ENCODE data around the gene BTBD9.

BTBD9 gene

GRCh38 chr6:38176797-38177751 is 462.7 kb downstream of the BTBD9 start:
- H3K4me1 Mint-ChIP-seq (ENCODE audit: low read depth), result peaks cover 2% of the 10 kb centered on the region
- no peak overlapping the region for H3K27ac Mint-ChIP-seq
- no peaks in the 10 kb centered on the region for H3K9me3 Mint-ChIP-seq
- H3K27me3 Mint-ChIP-seq (ENCODE audit: low read depth), result no peaks in the 10 kb centered on the region
- H3K4me3 Mint-ChIP-seq, result no peak overlapping the region
- no peaks in the 10 kb centered on the region for H3K36me3 Mint-ChIP-seq (ENCODE audit: low read depth)

- no peak overlapping the region for H3K4me3 Mint-ChIP-seq
- no peaks in the 10 kb centered on the region for H3K9me3 Mint-ChIP-seq
- H3K36me3 Mint-ChIP-seq (ENCODE audit: low read depth), result no peaks in the 10 kb centered on the region
- no peak overlapping the region for H3K27ac Mint-ChIP-seq
- peaks cover 2% of the 10 kb centered on the region for H3K4me1 Mint-ChIP-seq (ENCODE audit: low read depth)
- no peaks in the 10 kb centered on the region for H3K27me3 Mint-ChIP-seq (ENCODE audit: low read depth)
Measured at GRCh38 chr6:38175786-38176185, 463.9 kb downstream of the BTBD9 start.

- no peak overlapping the region for H3K4me3 Mint-ChIP-seq
- no peak overlapping the region for H3K27ac Mint-ChIP-seq
- no peaks in the 10 kb centered on the region for H3K9me3 Mint-ChIP-seq
- no peaks in the 10 kb centered on the region for H3K27me3 Mint-ChIP-seq (ENCODE audit: low read depth)
- H3K4me1 Mint-ChIP-seq (ENCODE audit: low read depth), result peaks cover 2% of the 10 kb centered on the region
- H3K36me3 Mint-ChIP-seq (ENCODE audit: low read depth), result no peaks in the 10 kb centered on the region
Measured at GRCh38 chr6:38174806-38175495, 464.8 kb downstream of the BTBD9 start.

- H3K36me3 Mint-ChIP-seq (ENCODE audit: low read depth), result no peaks in the 10 kb centered on the region
- no peak overlapping the region for H3K27ac Mint-ChIP-seq
- H3K4me3 Mint-ChIP-seq, result no peak overlapping the region
- peaks cover 2% of the 10 kb centered on the region for H3K4me1 Mint-ChIP-seq (ENCODE audit: low read depth)
- H3K9me3 Mint-ChIP-seq, result no peaks in the 10 kb centered on the region
- no peaks in the 10 kb centered on the region for H3K27me3 Mint-ChIP-seq (ENCODE audit: low read depth)
Measured at GRCh38 chr6:38174315-38174714, 465.4 kb downstream of the BTBD9 start.

- Mint-ChIP-seq H3K36me3 (ENCODE audit: low read depth) (no peaks in the 10 kb centered on the region), H3K4me1 (ENCODE audit: low read depth) (peaks cover 2% of the 10 kb centered on the region), H3K9me3 (no peaks in the 10 kb centered on the region), H3K27ac (no peak overlapping the region), H3K4me3 (no peak overlapping the region), H3K27me3 (ENCODE audit: low read depth) (no peaks in the 10 kb centered on the region)
Measured at GRCh38 chr6:38173909-38174308, 465.8 kb downstream of the BTBD9 start.

GRCh38 chr6:38172739-38173410 is 466.9 kb downstream of the BTBD9 start:
- Mint-ChIP-seq H3K36me3 (ENCODE audit: low read depth) (no peaks in the 10 kb centered on the region), H3K27me3 (ENCODE audit: low read depth) (no peaks in the 10 kb centered on the region), H3K27ac (no peak overlapping the region), H3K9me3 (no peaks in the 10 kb centered on the region), H3K4me3 (no peak overlapping the region), H3K4me1 (ENCODE audit: low read depth) (no peaks in the 10 kb centered on the region)

- Mint-ChIP-seq H3K36me3 (ENCODE audit: low read depth) (no peaks in the 10 kb centered on the region), H3K27ac (no peak overlapping the region), H3K9me3 (no peaks in the 10 kb centered on the region), H3K4me3 (no peak overlapping the region), H3K27me3 (ENCODE audit: low read depth) (no peaks in the 10 kb centered on the region), H3K4me1 (ENCODE audit: low read depth) (no peaks in the 10 kb centered on the region)
Measured at GRCh38 chr6:38171997-38172738, 467.6 kb downstream of the BTBD9 start.

GRCh38 chr6:38170666-38171355 is 468.9 kb downstream of the BTBD9 start:
- H3K27ac Mint-ChIP-seq, result no peak overlapping the region
- H3K9me3 Mint-ChIP-seq, result no peaks in the 10 kb centered on the region
- no peak overlapping the region for H3K4me3 Mint-ChIP-seq
- H3K4me1 Mint-ChIP-seq (ENCODE audit: low read depth), result no peaks in the 10 kb centered on the region
- H3K36me3 Mint-ChIP-seq (ENCODE audit: low read depth), result no peaks in the 10 kb centered on the region
- H3K27me3 Mint-ChIP-seq (ENCODE audit: low read depth), result no peaks in the 10 kb centered on the region

GRCh38 chr6:38169977-38170526 is 469.7 kb downstream of the BTBD9 start:
- no peaks in the 10 kb centered on the region for H3K36me3 Mint-ChIP-seq (ENCODE audit: low read depth)
- H3K4me3 Mint-ChIP-seq, result no peak overlapping the region
- no peak overlapping the region for H3K27ac Mint-ChIP-seq
- H3K9me3 Mint-ChIP-seq, result no peaks in the 10 kb centered on the region
- H3K27me3 Mint-ChIP-seq (ENCODE audit: low read depth), result no peaks in the 10 kb centered on the region
- no peaks in the 10 kb centered on the region for H3K4me1 Mint-ChIP-seq (ENCODE audit: low read depth)

- Mint-ChIP-seq H3K36me3 (ENCODE audit: low read depth) (no peaks in the 10 kb centered on the region), H3K4me1 (ENCODE audit: low read depth) (no peaks in the 10 kb centered on the region), H3K4me3 (no peak overlapping the region), H3K27me3 (ENCODE audit: low read depth) (no peaks in the 10 kb centered on the region), H3K9me3 (no peaks in the 10 kb centered on the region), H3K27ac (no peak overlapping the region)
Measured at GRCh38 chr6:38169221-38169976, 470.3 kb downstream of the BTBD9 start.

- no peak overlapping the region for H3K27ac Mint-ChIP-seq
- no peaks in the 10 kb centered on the region for H3K4me1 Mint-ChIP-seq (ENCODE audit: low read depth)
- H3K36me3 Mint-ChIP-seq (ENCODE audit: low read depth), result no peaks in the 10 kb centered on the region
- no peaks in the 10 kb centered on the region for H3K9me3 Mint-ChIP-seq
- no peak overlapping the region for H3K4me3 Mint-ChIP-seq
- H3K27me3 Mint-ChIP-seq (ENCODE audit: low read depth), result no peaks in the 10 kb centered on the region
Measured at GRCh38 chr6:38168699-38169098, 471.0 kb downstream of the BTBD9 start.

GRCh38 chr6:38168126-38168525 is 471.6 kb downstream of the BTBD9 start:
- Mint-ChIP-seq H3K9me3 (no peaks in the 10 kb centered on the region), H3K4me3 (no peak overlapping the region), H3K27ac (no peak overlapping the region), H3K4me1 (ENCODE audit: low read depth) (no peaks in the 10 kb centered on the region), H3K36me3 (ENCODE audit: low read depth) (no peaks in the 10 kb centered on the region), H3K27me3 (ENCODE audit: low read depth) (no peaks in the 10 kb centered on the region)

GRCh38 chr6:38167598-38167997 is 472.1 kb downstream of the BTBD9 start:
- H3K4me1 Mint-ChIP-seq (ENCODE audit: low read depth), result no peaks in the 10 kb centered on the region
- H3K27ac Mint-ChIP-seq, result no peak overlapping the region

More at GRCh38 chr6:38167598-38167997, 472.1 kb downstream of the BTBD9 start:
- H3K4me3 Mint-ChIP-seq, result no peak overlapping the region
- H3K36me3 Mint-ChIP-seq (ENCODE audit: low read depth), result no peaks in the 10 kb centered on the region
- no peaks in the 10 kb centered on the region for H3K9me3 Mint-ChIP-seq
- no peaks in the 10 kb centered on the region for H3K27me3 Mint-ChIP-seq (ENCODE audit: low read depth)

All from T-helper 1 cell treated with Interleukin-12 subunit alpha and Interleukin-12 subunit beta and Interleukin-4 antibody, amounts not matched to agents 30 μg/mL and 1 μg/mL, for 36 hours (primary cell).